ENCODE measurements around the gene KIFC3. TPM values are rescaled to one million over a fixed set of nuclear protein-coding genes. Genes with fewer than 3 reads are reported as not detected.
A peak's percentile ranks its signal among the peaks of the same experiment; 100 is the strongest.

The KIFC3 gene
- total and polyA plus RNA-seq, 2 of the 13 experiments (the other 11 are each of a cell fraction or from before 2014, with no cell fraction given), result 42.1 to 45.3 TPM

DNA sequence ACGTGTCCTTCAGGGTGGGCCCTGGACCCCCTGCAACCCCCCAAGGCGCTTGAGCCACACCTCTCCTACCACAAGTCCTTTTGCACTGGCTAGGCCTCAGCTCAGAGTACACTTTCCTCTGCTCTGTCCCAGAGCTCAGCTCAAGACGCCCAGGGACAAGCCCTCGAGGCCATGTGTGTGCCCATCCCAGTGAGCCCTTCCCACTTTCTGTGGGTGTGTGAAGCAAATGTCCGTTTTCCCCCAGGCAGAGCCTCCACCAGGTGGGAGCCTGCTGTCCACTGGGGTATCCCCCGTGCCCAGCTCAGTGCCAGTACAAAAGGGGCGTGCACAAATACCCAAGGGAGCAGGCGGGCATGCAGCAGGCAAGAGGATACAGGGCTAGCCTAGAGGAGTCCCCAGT, 18.4 kb downstream of the KIFC3 start (continued):
- TF ChIP-seq, protein P1, sequence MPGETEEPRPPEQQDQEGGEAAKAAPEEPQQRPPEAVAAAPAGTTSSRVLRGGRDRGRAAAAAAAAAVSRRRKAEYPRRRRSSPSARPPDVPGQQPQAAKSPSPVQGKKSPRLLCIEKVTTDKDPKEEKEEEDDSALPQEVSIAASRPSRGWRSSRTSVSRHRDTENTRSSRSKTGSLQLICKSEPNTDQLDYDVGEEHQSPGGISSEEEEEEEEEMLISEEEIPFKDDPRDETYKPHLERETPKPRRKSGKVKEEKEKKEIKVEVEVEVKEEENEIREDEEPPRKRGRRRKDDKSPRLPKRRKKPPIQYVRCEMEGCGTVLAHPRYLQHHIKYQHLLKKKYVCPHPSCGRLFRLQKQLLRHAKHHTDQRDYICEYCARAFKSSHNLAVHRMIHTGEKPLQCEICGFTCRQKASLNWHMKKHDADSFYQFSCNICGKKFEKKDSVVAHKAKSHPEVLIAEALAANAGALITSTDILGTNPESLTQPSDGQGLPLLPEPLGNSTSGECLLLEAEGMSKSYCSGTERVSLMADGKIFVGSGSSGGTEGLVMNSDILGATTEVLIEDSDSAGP (CRISPR knock-in tag; IDR thresholded peaks at IDR 0.05; ENCODE audit: borderline replicate concordance), result peak; percentile 22; the same call in 1 of the 2 replicates

DNA sequence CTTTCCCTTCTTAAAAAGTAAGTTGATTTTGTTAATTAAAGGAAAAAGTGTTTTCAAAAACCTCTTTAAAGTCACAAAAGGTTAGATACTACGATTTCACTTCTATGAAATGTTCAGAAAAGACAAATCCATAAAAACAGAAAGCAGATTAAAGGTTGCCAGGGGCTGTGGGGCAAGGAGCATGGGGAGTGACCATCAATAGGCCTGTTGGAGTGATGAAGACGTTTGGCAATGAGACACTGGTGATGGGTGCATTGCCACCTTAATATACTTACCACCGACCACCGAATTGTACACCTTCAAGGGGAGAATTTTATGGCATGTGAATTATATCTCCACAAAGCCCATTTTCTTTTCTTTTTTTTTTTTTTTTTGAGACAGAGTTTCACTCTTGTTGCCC, 19.2 kb downstream of the KIFC3 start:
- peaks cover 7 to 18% of the 10 kb centered on the region in 2 experiments; a peak in 4 of 5 replicates for H3K36me3 ChIP-seq (replicated peaks in 1 of 2; ENCODE audit: control insufficient read depth in 1 of 2, insufficient read depth in 2 of 2, low read length in 2 of 2)
- DNase-seq (ENCODE audit: low spot score) (no peak), FAIRE-seq (no peak), ATAC-seq (no peak)
- no peak overlapping the region for H2AFZ ChIP-seq (ENCODE audit: low read length)
- no peaks in the 10 kb centered on the region for H4K20me1 ChIP-seq (ENCODE audit: insufficient read depth, low read length)
- no peaks in the 10 kb centered on the region for H3K27me3 ChIP-seq (ENCODE audit: control insufficient read depth in 1 of 2, insufficient read depth in 2 of 2, low read length in 2 of 2)
- CTCF ChIA-PET (ENCODE audit: low intra/inter-chr PET ratio, low total read pairs), result interaction anchor here (1.5 kb wide), 1 partner anchor 134 kb away, joined by 5 read pairs; no protein-coding TSS in a partner anchor
- peaks cover 53% of the 10 kb centered on the region for H3K4me1 ChIP-seq (ENCODE audit: insufficient read depth, low read length)
- no peaks in the 10 kb centered on the region for H3K9me3 ChIP-seq (ENCODE audit: low read length)
- H3K4me3 ChIP-seq (replicated peaks in 1 of 3; ENCODE audit: insufficient read depth in 1 of 3, low read depth in 2 of 3, low read length in 3 of 3), result no peak overlapping the region; a peak in 1 of 6 replicates
- no peak overlapping the region for H3K9ac ChIP-seq (ENCODE audit: insufficient read depth, low read depth, low read length)
- 70% methylated on average over 4 of the region's 4 CpGs for WGBS (ENCODE audit: low lambda C conversion rate)
- POLR2A ChIA-PET, result interaction anchor here (1.1 to 8.1 kb wide), 20 partner anchors 16 to 242 kb away, joined by 3 to 141 read pairs (median 6); partner anchors contain the start of genes KATNB1, KIFC3, USB1 and ZNF319
- intact Hi-C loops (cut with micrococcal nuclease; ENCODE audit: unreplicated experiment) (loop anchor here (2.0 to 5.0 kb wide), 3 partner anchors 58 to 79 kb away; no protein-coding TSS in a partner anchor), in situ Hi-C loops (cut with HindIII; ENCODE audit: extremely low pct_ligation_motif_present, low pct_unique_long_range_greater_than_20kb) (no loop called here)
- BruUV-seq (replicated peaks), result no TSS peak
- peak overlapping the region; percentile 64 for H3K4me2 ChIP-seq (ENCODE audit: low read depth, low read length)
- H3K27ac ChIP-seq (ENCODE audit: extremely low read length, insufficient read depth, low read length), result peak overlapping the region; percentile 81
- H3K79me2 ChIP-seq (ENCODE audit: insufficient read depth, low read length), result peaks cover 3% of the 10 kb centered on the region
- TF ChIP-seq ARNTL (CRISPR knock-in tag; IDR thresholded peaks at IDR 0.05), result 0 out of 2 replicates have a peak, but pooled peaks have one; percentile 13
- TF ChIP-seq ZNF337 (CRISPR knock-in tag; IDR thresholded peaks at IDR 0.05; ENCODE audit: borderline replicate concordance, low read depth), result no peak
- TF ChIP-seq ZSCAN30 (CRISPR knock-in tag; IDR thresholded peaks at IDR 0.05), result 0 out of 2 replicates have a peak, but pooled peaks have one; percentile 17
- TF ChIP-seq, protein P2, sequence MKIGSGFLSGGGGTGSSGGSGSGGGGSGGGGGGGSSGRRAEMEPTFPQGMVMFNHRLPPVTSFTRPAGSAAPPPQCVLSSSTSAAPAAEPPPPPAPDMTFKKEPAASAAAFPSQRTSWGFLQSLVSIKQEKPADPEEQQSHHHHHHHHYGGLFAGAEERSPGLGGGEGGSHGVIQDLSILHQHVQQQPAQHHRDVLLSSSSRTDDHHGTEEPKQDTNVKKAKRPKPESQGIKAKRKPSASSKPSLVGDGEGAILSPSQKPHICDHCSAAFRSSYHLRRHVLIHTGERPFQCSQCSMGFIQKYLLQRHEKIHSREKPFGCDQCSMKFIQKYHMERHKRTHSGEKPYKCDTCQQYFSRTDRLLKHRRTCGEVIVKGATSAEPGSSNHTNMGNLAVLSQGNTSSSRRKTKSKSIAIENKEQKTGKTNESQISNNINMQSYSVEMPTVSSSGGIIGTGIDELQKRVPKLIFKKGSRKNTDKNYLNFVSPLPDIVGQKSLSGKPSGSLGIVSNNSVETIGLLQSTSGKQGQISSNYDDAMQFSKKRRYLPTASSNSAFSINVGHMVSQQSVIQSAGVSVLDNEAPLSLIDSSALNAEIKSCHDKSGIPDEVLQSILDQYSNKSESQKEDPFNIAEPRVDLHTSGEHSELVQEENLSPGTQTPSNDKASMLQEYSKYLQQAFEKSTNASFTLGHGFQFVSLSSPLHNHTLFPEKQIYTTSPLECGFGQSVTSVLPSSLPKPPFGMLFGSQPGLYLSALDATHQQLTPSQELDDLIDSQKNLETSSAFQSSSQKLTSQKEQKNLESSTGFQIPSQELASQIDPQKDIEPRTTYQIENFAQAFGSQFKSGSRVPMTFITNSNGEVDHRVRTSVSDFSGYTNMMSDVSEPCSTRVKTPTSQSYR (CRISPR knock-in tag; IDR thresholded peaks at IDR 0.05; ENCODE audit: borderline replicate concordance), result 0 out of 2 replicates have a peak, but pooled peaks have one; percentile 2
- TF ChIP-seq ZNF768 (CRISPR knock-in tag; IDR thresholded peaks at IDR 0.05), result no peak
- no peak for TF ChIP-seq MYNN (CRISPR knock-in tag; IDR thresholded peaks at IDR 0.05; ENCODE audit: low read depth)
- 0 out of 2 replicates have a peak, but pooled peaks have one; percentile 26 for TF ChIP-seq ZNF605 (CRISPR knock-in tag; IDR thresholded peaks at IDR 0.05)
- TF ChIP-seq, protein P3, sequence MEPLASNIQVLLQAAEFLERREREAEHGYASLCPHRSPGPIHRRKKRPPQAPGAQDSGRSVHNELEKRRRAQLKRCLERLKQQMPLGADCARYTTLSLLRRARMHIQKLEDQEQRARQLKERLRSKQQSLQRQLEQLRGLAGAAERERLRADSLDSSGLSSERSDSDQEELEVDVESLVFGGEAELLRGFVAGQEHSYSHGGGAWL (CRISPR knock-in tag; IDR thresholded peaks at IDR 0.05), result no peak
- TF ChIP-seq, protein P4, sequence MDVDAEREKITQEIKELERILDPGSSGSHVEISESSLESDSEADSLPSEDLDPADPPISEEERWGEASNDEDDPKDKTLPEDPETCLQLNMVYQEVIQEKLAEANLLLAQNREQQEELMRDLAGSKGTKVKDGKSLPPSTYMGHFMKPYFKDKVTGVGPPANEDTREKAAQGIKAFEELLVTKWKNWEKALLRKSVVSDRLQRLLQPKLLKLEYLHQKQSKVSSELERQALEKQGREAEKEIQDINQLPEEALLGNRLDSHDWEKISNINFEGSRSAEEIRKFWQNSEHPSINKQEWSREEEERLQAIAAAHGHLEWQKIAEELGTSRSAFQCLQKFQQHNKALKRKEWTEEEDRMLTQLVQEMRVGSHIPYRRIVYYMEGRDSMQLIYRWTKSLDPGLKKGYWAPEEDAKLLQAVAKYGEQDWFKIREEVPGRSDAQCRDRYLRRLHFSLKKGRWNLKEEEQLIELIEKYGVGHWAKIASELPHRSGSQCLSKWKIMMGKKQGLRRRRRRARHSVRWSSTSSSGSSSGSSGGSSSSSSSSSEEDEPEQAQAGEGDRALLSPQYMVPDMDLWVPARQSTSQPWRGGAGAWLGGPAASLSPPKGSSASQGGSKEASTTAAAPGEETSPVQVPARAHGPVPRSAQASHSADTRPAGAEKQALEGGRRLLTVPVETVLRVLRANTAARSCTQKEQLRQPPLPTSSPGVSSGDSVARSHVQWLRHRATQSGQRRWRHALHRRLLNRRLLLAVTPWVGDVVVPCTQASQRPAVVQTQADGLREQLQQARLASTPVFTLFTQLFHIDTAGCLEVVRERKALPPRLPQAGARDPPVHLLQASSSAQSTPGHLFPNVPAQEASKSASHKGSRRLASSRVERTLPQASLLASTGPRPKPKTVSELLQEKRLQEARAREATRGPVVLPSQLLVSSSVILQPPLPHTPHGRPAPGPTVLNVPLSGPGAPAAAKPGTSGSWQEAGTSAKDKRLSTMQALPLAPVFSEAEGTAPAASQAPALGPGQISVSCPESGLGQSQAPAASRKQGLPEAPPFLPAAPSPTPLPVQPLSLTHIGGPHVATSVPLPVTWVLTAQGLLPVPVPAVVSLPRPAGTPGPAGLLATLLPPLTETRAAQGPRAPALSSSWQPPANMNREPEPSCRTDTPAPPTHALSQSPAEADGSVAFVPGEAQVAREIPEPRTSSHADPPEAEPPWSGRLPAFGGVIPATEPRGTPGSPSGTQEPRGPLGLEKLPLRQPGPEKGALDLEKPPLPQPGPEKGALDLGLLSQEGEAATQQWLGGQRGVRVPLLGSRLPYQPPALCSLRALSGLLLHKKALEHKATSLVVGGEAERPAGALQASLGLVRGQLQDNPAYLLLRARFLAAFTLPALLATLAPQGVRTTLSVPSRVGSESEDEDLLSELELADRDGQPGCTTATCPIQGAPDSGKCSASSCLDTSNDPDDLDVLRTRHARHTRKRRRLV (CRISPR knock-in tag; IDR thresholded peaks at IDR 0.05), result no peak
- TF ChIP-seq REXO4 (CRISPR knock-in tag; IDR thresholded peaks at IDR 0.05; ENCODE audit: borderline replicate concordance), result no peak
- no peak for TF ChIP-seq KDM1A (CRISPR knock-in tag; IDR thresholded peaks at IDR 0.05)

All from HepG2 (cell line).